GM12865 (cell line): ENCODE measurements around the gene SH3RF2.

Experiments used
- DNase-seq: peaks from one replicate; pipeline ENCODE4 v3.0.0; 2010; ENCODE audit warnings: low read depth
- H3K4me3 ChIP-seq: 2 replicates; pipeline ENCODE4 v1.5.1; 2011; ENCODE audit warnings: mild to moderate bottlenecking, low read depth, low read length, control low read depth
- TF ChIP-seq, protein P1 (sequence below): IDR thresholded peaks from 2 replicates; pipeline ENCODE4 v1.5.1; 2011; ENCODE audit warnings: low read length, control low read depth, low read depth, inconsistent platforms; ENCODE audit not compliant: insufficient read depth; ENCODE audit errors: missing control alignments

Gene SH3RF2

GRCh38 chr5:146016764-146017484 is 80.5 kb downstream of the SH3RF2 start:
- TF ChIP-seq, protein P1, sequence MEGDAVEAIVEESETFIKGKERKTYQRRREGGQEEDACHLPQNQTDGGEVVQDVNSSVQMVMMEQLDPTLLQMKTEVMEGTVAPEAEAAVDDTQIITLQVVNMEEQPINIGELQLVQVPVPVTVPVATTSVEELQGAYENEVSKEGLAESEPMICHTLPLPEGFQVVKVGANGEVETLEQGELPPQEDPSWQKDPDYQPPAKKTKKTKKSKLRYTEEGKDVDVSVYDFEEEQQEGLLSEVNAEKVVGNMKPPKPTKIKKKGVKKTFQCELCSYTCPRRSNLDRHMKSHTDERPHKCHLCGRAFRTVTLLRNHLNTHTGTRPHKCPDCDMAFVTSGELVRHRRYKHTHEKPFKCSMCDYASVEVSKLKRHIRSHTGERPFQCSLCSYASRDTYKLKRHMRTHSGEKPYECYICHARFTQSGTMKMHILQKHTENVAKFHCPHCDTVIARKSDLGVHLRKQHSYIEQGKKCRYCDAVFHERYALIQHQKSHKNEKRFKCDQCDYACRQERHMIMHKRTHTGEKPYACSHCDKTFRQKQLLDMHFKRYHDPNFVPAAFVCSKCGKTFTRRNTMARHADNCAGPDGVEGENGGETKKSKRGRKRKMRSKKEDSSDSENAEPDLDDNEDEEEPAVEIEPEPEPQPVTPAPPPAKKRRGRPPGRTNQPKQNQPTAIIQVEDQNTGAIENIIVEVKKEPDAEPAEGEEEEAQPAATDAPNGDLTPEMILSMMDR, result no peak
- H3K4me3 ChIP-seq, result no peak overlapping the region
- DNase-seq, result no peak

- TF ChIP-seq, protein P1, result no peak
- DNase-seq, result no peak
- H3K4me3 ChIP-seq, result no peak overlapping the region
Observed at GRCh38 chr5:146018514-146019375, 82.4 kb downstream of the SH3RF2 start.

DNA sequence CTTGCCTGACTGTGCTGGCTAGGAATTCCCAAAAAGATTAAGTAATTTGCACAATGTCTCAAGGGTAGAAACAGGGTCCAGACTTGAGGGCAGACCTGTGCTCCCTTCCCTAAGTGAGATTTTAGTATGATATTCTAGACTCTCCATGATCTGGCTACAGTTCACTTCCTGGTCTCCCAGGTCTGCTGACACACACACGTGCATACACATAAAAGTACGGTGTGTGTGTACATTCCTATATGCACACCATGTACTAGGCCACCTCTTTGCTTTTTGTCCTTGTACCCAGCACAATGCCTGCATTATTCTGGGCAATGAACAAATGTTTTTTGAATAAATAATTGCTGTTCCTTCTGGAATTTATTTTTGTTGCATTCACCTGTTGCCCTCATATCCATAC is 83.7 kb downstream of the SH3RF2 start:
- TF ChIP-seq, protein P1, result no peak
- no peak for DNase-seq
- no peak overlapping the region for H3K4me3 ChIP-seq

DNA sequence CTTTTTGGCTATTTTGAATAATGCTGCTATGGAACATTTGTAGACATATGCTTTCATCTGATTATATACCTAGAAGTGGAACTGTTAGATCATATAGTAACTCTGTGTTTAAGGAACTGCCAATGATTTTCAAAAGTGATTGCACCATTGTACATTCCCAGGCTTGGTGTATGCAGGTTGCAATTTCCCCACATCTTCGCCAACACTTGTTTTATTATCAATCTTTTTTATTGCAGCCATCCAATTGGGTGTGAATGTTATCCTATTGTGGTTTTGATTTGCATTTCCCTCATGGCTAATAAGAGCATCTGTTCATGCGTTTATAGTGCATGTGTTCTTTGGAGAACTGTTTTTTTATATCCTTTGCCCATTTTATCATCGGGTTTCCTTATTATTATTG is 87.7 kb downstream of the SH3RF2 start:
- TF ChIP-seq, protein P1, result no peak
- no peak for DNase-seq
- H3K4me3 ChIP-seq, result no peak overlapping the region

DNA sequence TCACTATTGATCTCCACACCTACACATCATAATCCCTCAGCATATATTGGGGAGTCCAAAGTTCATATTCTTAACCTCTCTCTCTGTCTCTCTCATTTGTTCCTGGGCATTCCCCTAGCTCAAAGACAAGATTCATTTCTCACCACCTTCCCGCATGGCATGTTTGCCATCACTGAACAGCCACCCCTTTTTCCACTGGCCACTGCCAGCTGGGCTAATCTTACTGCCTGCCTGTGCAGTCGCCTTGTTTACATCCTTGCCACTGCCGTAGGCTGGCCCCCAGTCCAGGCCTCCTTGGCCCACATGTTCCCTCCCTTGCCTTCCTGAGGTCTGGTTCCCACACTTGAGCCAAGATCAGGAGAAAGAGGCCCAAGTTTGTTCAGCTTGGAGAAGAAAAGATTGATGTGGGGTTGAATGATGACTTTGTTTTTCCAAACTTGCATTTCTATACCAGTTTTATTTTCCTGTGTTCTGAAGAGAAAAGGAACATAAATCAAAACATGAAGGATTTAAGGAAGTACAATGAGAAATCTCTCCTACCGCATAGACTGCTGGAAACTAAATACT is 88.8 kb downstream of the SH3RF2 start:
- DNase-seq, result no peak
- TF ChIP-seq, protein P1, result no peak
- no peak overlapping the region for H3K4me3 ChIP-seq

DNA sequence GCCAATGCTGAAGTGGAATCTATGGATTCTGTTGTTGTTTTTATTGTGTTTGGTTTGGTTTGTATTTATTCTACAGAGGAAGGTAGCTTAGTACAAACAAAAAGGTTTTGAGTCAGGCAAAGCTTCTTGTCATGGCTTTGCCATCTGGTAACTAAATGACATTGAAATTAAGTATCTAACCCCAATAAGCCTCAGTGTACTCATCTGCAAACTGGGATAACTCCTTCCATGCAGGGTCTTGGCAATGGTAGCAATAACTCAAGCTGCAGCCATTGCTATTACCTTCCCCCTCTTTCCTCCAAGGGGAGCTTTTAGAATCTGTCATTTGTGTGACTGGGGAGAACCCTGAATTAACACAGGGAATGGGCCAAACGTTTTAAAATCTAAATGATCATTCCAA is 89.3 kb downstream of the SH3RF2 start:
- no peak overlapping the region for H3K4me3 ChIP-seq
- TF ChIP-seq, protein P1, result no peak
- DNase-seq, result no peak
